HG03354 (cell line): ENCODE measurements around the gene CPHXL.

Experiments
- ATAC-seq: cut with Tn5 transposase; IDR thresholded peaks from one replicate; pipeline ENCODE4 v1.9.1; 2021; ENCODE audit warnings: mild to moderate bottlenecking; ENCODE audit not compliant: unreplicated experiment, poor library complexity, severe bottlenecking

Gene CPHXL

GRCh38 chr16:75726390-75726789 lies at the start of gene CPHXL:
CPHXL (minus strand) TSS chr16:75726490; CDS start chr16:75726442, 48 bp downstream.
- ATAC-seq: no peak

- no peak for ATAC-seq
These were observed 47.9 kb upstream of the CPHXL start for GRCh38 chr16:75774197-75774596.

- no peak for ATAC-seq
These were observed 43.8 kb upstream of the CPHXL start for GRCh38 chr16:75770051-75770450.

GRCh38 chr16:75764154-75764768 lies 38.0 kb upstream of the CPHXL start:
- ATAC-seq: peak; percentile 89

- no peak for ATAC-seq
These were observed 36.9 kb upstream of the CPHXL start for GRCh38 chr16:75763204-75763603.

- no peak for ATAC-seq
These were observed 36.5 kb upstream of the CPHXL start for GRCh38 chr16:75762746-75763145.

- peak; percentile 17 for ATAC-seq
These were observed 34.8 kb upstream of the CPHXL start for GRCh38 chr16:75761108-75761507.

- no peak for ATAC-seq
These were observed 33.8 kb upstream of the CPHXL start for GRCh38 chr16:75760018-75760519.

- no peak for ATAC-seq
These were observed 31.9 kb upstream of the CPHXL start for GRCh38 chr16:75758215-75758614.

- ATAC-seq: no peak
These were observed 27.9 kb upstream of the CPHXL start for GRCh38 chr16:75754141-75754540.

- no peak for ATAC-seq
These were observed 24.2 kb upstream of the CPHXL start for GRCh38 chr16:75750528-75750927.

- ATAC-seq: no peak
These were observed 20.1 kb upstream of the CPHXL start for GRCh38 chr16:75746359-75746758.

- no peak for ATAC-seq
These were observed 19.5 kb upstream of the CPHXL start for GRCh38 chr16:75745823-75746222.

- no peak for ATAC-seq
These were observed 19.0 kb upstream of the CPHXL start for GRCh38 chr16:75745242-75745641.

GRCh38 chr16:75742424-75743047 lies 16.2 kb upstream of the CPHXL start:
- ATAC-seq: no peak

GRCh38 chr16:75733305-75734211 lies 7.3 kb upstream of the CPHXL start:
- no peak for ATAC-seq

- no peak for ATAC-seq
These were observed 6.6 kb upstream of the CPHXL start for GRCh38 chr16:75732871-75733270.

- ATAC-seq: no peak
These were observed 931 bp upstream of the CPHXL start for GRCh38 chr16:75727221-75727620.

- ATAC-seq: no peak
These were observed 7.8 kb downstream of the CPHXL start for GRCh38 chr16:75718452-75718851.

GRCh38 chr16:75714661-75715060 lies 11.6 kb downstream of the CPHXL start:
- no peak for ATAC-seq

GRCh38 chr16:75710344-75710743 lies 15.9 kb downstream of the CPHXL start:
- ATAC-seq: no peak
